ENCODE data around the gene ZMYND15.

ZMYND15 gene

GRCh38 chr17:4718276-4718675 lies 21.4 kb upstream of the ZMYND15 start:
- Histone ChIP-seq H3K4me1 (ENCODE audit: control insufficient read depth, insufficient read depth, low read length) (no peaks in the 10 kb centered on the region), H3K4me3 (ENCODE audit: low read length) (no peak overlapping the region), H3K9me3 (ENCODE audit: control insufficient read depth, low read length) (no peaks in the 10 kb centered on the region), H3K27me3 (replicated peaks; ENCODE audit: control insufficient read depth, insufficient read depth, low read length) (no peaks in the 10 kb centered on the region), H3K36me3 (ENCODE audit: control insufficient read depth, insufficient read depth, low read length, severe bottlenecking) (no peaks in the 10 kb centered on the region), H3K9ac (ENCODE audit: low read length) (no peak overlapping the region)
- no peak for DNase-seq (ENCODE audit: low read depth)

- no peak for DNase-seq (ENCODE audit: low read depth)
- Histone ChIP-seq H3K36me3 (ENCODE audit: control insufficient read depth, insufficient read depth, low read length, severe bottlenecking) (no peaks in the 10 kb centered on the region), H3K4me1 (ENCODE audit: control insufficient read depth, insufficient read depth, low read length) (no peaks in the 10 kb centered on the region), H3K9ac (ENCODE audit: low read length) (no peak overlapping the region), H3K9me3 (ENCODE audit: control insufficient read depth, low read length) (no peaks in the 10 kb centered on the region), H3K27me3 (replicated peaks; ENCODE audit: control insufficient read depth, insufficient read depth, low read length) (no peaks in the 10 kb centered on the region), H3K4me3 (ENCODE audit: low read length) (no peak overlapping the region)
Observed at GRCh38 chr17:4719146-4719545, 20.5 kb upstream of the ZMYND15 start.

- Histone ChIP-seq H3K9me3 (ENCODE audit: control insufficient read depth, low read length) (no peaks in the 10 kb centered on the region), H3K36me3 (ENCODE audit: control insufficient read depth, insufficient read depth, low read length, severe bottlenecking) (no peaks in the 10 kb centered on the region), H3K27me3 (replicated peaks; ENCODE audit: control insufficient read depth, insufficient read depth, low read length) (no peaks in the 10 kb centered on the region), H3K4me1 (ENCODE audit: control insufficient read depth, insufficient read depth, low read length) (no peaks in the 10 kb centered on the region), H3K9ac (ENCODE audit: low read length) (no peak overlapping the region), H3K4me3 (ENCODE audit: low read length) (no peak overlapping the region)
- no peak for DNase-seq (ENCODE audit: low read depth)
Observed at GRCh38 chr17:4719684-4720221, 19.9 kb upstream of the ZMYND15 start.

- no peaks in the 10 kb centered on the region for H3K4me1 ChIP-seq (ENCODE audit: control insufficient read depth, insufficient read depth, low read length)
- no peak overlapping the region for H3K4me3 ChIP-seq (ENCODE audit: low read length)
- DNase-seq (ENCODE audit: low read depth): no peak
- H3K9ac ChIP-seq (ENCODE audit: low read length): no peak overlapping the region
- no peaks in the 10 kb centered on the region for H3K9me3 ChIP-seq (ENCODE audit: control insufficient read depth, low read length)
- H3K27me3 ChIP-seq (replicated peaks; ENCODE audit: control insufficient read depth, insufficient read depth, low read length): no peaks in the 10 kb centered on the region
- H3K36me3 ChIP-seq (ENCODE audit: control insufficient read depth, insufficient read depth, low read length, severe bottlenecking): no peaks in the 10 kb centered on the region
Observed at GRCh38 chr17:4720787-4721186, 18.8 kb upstream of the ZMYND15 start.

- no peak for DNase-seq (ENCODE audit: low read depth)
Observed at GRCh38 chr17:4721203-4722135, 18.2 kb upstream of the ZMYND15 start.

GRCh38 chr17:4722678-4723240 lies 16.9 kb upstream of the ZMYND15 start:
- Histone ChIP-seq H3K36me3 (ENCODE audit: control insufficient read depth, insufficient read depth, low read length, severe bottlenecking) (no peaks in the 10 kb centered on the region), H3K27me3 (replicated peaks; ENCODE audit: control insufficient read depth, insufficient read depth, low read length) (no peaks in the 10 kb centered on the region), H3K4me1 (ENCODE audit: control insufficient read depth, insufficient read depth, low read length) (peaks cover 1% of the 10 kb centered on the region), H3K9me3 (ENCODE audit: control insufficient read depth, low read length) (no peaks in the 10 kb centered on the region), H3K9ac (ENCODE audit: low read length) (no peak overlapping the region), H3K4me3 (ENCODE audit: low read length) (no peak overlapping the region)
- DNase-seq (ENCODE audit: low read depth): no peak

More at GRCh38 chr17:4721203-4722135, 18.2 kb upstream of the ZMYND15 start:
- Histone ChIP-seq H3K9me3 (ENCODE audit: control insufficient read depth, low read length) (no peaks in the 10 kb centered on the region), H3K36me3 (ENCODE audit: control insufficient read depth, insufficient read depth, low read length, severe bottlenecking) (no peaks in the 10 kb centered on the region), H3K9ac (ENCODE audit: low read length) (no peak overlapping the region), H3K27me3 (replicated peaks; ENCODE audit: control insufficient read depth, insufficient read depth, low read length) (no peaks in the 10 kb centered on the region), H3K4me1 (ENCODE audit: control insufficient read depth, insufficient read depth, low read length) (no peaks in the 10 kb centered on the region), H3K4me3 (ENCODE audit: low read length) (no peak overlapping the region)

- peaks cover 8% of the 10 kb centered on the region for H3K4me1 ChIP-seq (ENCODE audit: control insufficient read depth, insufficient read depth, low read length)
- no peak overlapping the region for H3K4me3 ChIP-seq (ENCODE audit: low read length)
- no peak for DNase-seq (ENCODE audit: low read depth)
- H3K27me3 ChIP-seq (replicated peaks; ENCODE audit: control insufficient read depth, insufficient read depth, low read length): no peaks in the 10 kb centered on the region
- H3K36me3 ChIP-seq (ENCODE audit: control insufficient read depth, insufficient read depth, low read length, severe bottlenecking): no peaks in the 10 kb centered on the region
- no peaks in the 10 kb centered on the region for H3K9me3 ChIP-seq (ENCODE audit: control insufficient read depth, low read length)
- H3K9ac ChIP-seq (ENCODE audit: low read length): no peak overlapping the region
Observed at GRCh38 chr17:4724650-4725049, 15.0 kb upstream of the ZMYND15 start.

GRCh38 chr17:4725646-4726310 lies 13.9 kb upstream of the ZMYND15 start:
- no peaks in the 10 kb centered on the region for H3K36me3 ChIP-seq (ENCODE audit: control insufficient read depth, insufficient read depth, low read length, severe bottlenecking)
- no peak for DNase-seq (ENCODE audit: low read depth)
- H3K27me3 ChIP-seq (replicated peaks; ENCODE audit: control insufficient read depth, insufficient read depth, low read length): no peaks in the 10 kb centered on the region
- H3K9ac ChIP-seq (ENCODE audit: low read length): no peak overlapping the region
- no peak overlapping the region for H3K4me3 ChIP-seq (ENCODE audit: low read length)
- no peaks in the 10 kb centered on the region for H3K9me3 ChIP-seq (ENCODE audit: control insufficient read depth, low read length)
- H3K4me1 ChIP-seq (ENCODE audit: control insufficient read depth, insufficient read depth, low read length): peaks cover 8% of the 10 kb centered on the region

- no peaks in the 10 kb centered on the region for H3K9me3 ChIP-seq (ENCODE audit: control insufficient read depth, low read length)
- no peak for DNase-seq (ENCODE audit: low read depth)
Observed at GRCh38 chr17:4728124-4728523, 11.5 kb upstream of the ZMYND15 start.

GRCh38 chr17:4733073-4733531 lies 6.5 kb upstream of the ZMYND15 start:
- Histone ChIP-seq H3K36me3 (ENCODE audit: control insufficient read depth, insufficient read depth, low read length, severe bottlenecking) (no peaks in the 10 kb centered on the region), H3K27me3 (replicated peaks; ENCODE audit: control insufficient read depth, insufficient read depth, low read length) (peaks cover 2% of the 10 kb centered on the region), H3K9me3 (ENCODE audit: control insufficient read depth, low read length) (no peaks in the 10 kb centered on the region), H3K9ac (ENCODE audit: low read length) (no peak overlapping the region), H3K4me3 (ENCODE audit: low read length) (no peak overlapping the region), H3K4me1 (ENCODE audit: control insufficient read depth, insufficient read depth, low read length) (peaks cover 10% of the 10 kb centered on the region)
- DNase-seq (ENCODE audit: low read depth): no peak

More at GRCh38 chr17:4728124-4728523, 11.5 kb upstream of the ZMYND15 start:
- H3K36me3 ChIP-seq (ENCODE audit: control insufficient read depth, insufficient read depth, low read length, severe bottlenecking): no peaks in the 10 kb centered on the region
- no peaks in the 10 kb centered on the region for H3K27me3 ChIP-seq (replicated peaks; ENCODE audit: control insufficient read depth, insufficient read depth, low read length)
- H3K4me1 ChIP-seq (ENCODE audit: control insufficient read depth, insufficient read depth, low read length): peaks cover 12% of the 10 kb centered on the region
- no peak overlapping the region for H3K9ac ChIP-seq (ENCODE audit: low read length)
- H3K4me3 ChIP-seq (ENCODE audit: low read length): no peak overlapping the region

Data from adipocyte (in vitro differentiated cells).